HG03378 (cell line): ENCODE measurements around the gene FXR2.
A peak's percentile ranks its signal among the peaks of the same experiment; 100 is the strongest.

ENCODE experiments used
- ATAC-seq: cut with Tn5 transposase; IDR thresholded peaks from one replicate; pipeline ENCODE4 v1.9.1; 2021; ENCODE audit warnings: mild to moderate bottlenecking, moderate library complexity; ENCODE audit not compliant: unreplicated experiment

Gene FXR2

DNA sequence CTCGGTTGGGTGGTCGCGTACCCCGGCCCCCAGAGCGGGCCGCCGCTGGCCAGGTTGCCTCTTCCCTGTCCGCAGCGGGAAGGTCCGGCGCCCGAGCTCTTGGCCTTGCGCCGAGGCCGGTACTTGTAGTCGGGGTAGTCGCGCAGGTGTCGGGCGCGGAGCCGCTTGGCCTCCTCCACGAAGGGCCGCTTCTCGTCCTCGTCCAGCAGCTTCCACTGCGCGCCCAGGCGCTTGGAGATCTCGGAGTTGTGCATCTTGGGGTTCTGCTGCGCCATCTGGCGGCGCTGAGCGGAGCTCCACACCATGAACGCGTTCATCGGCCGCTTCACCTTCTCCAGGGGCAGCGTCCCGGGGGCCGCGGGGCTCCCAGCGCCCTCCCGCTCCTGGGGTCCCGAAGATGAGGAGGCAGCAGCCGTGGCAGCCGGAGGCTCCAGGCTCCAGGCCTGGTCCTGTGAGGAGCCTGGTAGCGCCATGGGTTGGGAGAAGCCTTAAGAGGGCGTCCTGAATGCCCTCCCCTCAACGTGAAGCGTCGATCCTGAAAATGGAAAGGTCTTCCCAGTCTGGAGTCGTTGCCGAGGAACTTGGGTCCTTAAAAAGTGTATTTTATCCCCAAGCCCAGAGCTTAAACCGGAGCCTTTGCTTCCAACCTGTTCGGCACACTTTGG lies 25.4 kb downstream of the FXR2 start:
- no peak for ATAC-seq

DNA sequence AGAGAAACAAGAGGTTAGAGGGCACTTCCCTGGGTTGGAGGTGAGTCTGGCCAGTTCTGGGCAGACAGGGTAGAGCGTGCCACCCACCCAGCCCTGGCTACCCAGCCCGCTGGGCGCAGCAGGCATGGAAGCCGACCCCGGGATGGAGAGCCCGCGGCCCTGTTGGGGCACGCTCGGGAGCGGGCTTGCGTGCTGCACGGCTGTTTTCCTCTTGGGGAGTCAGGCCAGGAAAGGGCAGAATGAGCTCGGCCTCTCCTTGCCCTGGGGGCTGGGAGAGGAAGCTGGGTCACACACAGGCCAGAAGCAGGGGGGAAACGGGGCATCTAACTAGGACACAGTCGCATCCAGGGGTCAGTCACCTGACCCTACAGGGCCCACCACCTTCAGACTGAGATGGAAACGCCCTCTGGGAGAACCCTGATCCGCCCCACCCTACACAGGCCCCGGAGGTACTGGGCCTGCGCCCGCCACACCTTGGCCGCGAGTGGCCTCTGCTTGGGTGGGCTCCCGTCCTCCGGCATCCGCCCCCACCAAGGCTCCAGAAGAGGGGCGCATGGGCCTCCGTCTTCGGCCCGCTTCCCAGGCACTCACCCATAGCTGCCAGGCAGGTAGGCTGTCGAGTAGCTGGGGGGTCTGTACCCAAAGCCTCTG lies 26.0 kb downstream of the FXR2 start:
- no peak for ATAC-seq

DNA sequence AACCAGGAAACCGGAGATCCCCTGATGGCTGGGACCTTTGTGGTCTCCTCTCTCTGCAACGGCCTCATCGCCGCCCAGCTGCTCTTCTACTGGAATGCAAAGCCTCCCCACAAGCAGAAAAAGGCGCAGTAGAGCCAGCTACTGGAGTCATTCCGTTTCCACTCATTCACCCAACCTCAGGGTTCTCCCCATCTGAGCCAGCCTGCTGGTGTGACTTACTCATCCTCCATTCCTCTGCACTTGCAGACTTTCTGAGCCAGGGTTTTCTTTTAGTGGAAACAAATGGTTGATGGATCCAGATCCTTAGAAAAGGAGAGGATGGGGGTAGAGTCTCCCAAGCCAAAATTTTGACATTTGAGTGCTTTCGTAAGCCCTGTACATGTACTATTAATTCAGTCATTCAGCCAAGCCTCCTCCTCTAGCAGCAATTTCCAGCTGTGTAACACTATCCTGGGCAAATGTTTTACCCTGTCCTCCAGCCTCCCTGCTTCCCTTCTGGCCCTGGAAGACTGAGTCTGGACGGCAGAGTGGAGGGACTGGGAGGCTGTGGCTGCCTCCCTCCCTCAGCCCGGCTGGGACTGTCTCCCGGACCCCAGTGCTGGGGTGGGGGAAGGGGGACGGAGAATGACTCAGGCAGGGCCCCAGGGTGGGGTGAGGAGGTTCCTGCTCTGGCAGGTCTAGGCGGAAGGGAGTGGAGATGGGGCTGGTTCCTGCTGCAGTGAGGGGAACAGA lies 27.1 kb downstream of the FXR2 start:
- no peak for ATAC-seq

DNA sequence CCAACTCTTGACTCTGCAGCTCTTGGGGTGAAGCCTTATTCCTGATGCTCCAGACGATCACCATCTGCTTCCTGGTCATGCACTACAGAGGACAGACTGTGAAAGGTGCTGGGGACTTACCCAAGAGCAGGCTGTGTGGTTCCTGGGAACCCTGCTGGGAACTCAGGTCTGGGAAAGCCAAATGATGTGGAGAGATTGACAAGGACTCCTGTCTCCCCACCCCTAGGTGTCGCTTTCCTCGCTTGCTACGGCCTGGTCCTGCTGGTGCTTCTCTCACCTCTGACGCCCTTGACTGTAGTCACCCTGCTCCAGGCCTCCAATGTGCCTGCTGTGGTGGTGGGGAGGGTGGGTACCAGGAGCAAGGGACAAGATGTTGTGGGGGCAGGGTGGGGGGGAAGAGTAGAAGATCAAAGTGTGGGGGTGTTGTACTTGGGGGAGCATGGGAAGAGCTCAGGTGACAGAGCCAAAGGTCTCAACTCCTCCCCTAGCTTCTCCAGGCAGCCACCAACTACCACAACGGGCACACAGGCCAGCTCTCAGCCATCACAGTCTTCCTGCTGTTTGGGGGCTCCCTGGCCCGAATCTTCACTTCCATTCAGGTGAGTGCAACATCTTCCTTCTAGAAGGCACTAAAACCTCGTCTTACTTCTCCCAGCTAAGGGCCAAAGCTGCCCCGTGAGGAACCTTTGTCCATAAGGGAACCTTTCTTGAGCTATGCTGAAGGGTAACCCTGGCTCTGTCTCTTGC lies 27.9 kb downstream of the FXR2 start:
- no peak for ATAC-seq

DNA sequence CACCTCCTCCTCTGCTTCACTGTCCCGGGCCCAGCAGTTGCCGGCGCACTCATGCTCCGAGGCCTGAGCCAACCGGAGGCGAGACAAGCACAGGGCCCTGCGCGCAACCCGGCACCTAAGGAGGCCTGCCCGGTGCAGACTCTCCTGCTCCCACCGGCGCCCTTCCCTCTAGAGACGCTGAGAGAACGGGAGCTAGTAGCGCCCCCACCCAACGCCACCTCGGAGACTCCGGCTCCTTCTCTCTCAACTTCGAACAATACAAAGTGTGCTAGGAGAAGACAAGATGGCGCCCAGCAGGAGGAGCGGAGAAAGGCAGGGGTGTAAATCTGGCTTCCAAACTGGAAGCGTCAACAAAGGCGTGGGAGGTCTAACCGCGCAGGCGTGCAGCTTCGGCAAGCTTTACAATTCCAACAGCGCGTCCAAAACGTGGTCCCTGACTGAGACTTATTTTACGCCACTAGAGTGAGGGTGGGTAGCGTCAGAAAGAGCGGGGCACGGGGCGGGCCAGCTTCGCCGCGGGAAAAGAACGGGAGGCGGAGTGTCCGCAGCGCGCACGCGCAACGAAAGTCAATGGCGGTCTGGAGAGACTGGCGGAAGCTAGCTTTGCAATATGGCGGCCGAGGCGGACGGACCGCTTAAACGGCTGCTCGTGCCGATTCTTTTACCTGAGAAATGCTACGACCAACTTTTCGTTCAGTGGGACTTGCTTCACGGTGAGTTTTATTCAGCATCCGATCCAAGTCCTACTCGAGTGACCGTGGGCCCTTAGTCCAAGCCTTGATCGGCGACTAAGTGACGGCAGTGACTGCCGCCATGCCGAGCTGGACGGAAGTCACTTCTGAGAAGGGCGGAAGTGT lies 31.2 kb downstream of the FXR2 start, which contains the start of gene MPDU1:
TSS of gene MPDU1 (plus strand) at position 600 of the 857 bp plus-strand sequence. CDS start at position 611, 11 bp downstream.
- peak; percentile 48 for ATAC-seq

DNA sequence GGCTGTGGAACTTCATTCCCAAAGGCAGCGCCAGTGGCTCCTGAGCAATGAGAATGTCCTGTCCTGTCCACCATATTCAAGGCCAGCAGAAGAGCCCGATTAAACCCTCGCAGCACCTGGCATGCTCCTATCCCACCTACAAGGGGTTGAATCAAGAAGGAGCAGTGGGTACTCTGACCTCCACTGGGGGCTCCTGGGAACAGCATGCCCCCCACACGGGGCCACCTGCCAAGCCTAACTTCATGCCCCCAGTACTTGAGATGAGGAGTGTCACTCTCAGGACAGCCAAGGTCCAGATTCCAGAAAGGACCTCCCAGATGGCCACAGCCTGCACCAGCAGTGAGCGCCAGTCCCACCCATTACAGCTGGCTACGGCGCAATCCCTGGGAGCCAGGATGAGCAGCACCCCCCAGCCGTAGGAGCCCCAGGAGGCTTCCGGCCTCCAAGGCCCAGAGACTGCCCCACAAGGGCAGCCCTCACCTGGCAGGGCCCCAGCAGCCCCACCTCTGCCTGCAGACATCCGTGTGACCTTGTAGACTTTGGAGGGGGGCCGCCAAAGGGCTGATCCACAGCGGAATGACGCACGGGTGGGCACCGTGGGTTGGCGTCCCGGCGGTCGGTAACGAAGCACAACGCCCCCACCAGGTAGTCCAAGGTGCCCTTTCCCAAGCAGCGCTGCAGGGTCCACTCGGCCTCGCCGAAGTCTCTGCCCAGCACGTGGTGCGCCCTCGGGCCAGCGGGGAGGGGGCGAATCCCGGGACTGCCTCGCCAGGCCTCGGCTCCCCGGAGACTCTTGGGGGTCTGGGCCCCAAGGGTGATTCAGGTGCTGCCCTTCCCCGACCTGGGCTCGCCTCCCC lies 32.1 kb downstream of the FXR2 start:
- no peak for ATAC-seq

DNA sequence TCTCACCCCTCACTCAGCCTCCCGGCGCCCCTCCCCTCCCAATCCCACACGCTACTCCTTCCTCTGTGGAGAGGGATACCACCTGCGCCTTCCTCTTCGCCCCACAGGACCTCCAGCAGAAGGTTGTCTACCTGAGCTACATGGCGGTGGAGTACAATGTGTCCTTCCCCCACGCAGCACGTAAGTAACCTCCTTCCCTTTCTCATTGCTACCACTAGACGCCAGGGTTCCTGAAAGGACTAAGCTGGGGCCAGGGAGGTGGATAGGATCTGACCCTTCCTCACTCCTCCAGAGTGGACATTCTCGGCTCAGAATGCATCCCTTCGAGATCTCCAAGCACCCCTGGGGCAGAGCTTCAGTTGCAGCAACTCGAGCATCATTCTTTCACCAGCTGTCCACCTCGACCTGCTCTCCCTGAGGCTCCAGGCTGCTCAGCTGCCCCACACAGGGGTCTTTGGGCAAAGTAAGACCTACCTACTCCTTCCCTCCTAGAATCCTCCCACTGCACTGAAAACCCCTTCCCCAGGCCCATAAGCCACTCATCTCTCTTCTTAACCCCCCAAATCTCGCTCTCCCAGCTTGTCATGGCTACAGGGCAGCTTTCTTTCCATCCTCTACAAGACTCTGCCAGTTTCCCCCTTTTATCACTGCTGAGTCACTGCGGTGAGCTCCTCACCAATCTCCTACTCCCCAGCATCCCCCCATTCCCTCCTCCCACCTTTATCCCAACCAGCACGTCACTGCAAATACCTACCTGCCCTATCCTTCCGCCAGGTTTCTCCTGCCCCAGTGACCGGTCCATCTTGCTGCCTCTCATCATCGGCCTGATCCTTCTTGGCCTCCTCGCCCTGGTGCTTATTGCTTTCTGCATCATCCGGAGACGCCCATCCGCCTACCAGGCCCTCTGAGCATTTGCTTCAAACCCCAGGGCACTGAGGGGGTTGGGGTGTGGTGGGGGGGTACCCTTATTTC lies 33.8 kb downstream of the FXR2 start:
- no peak for ATAC-seq

DNA sequence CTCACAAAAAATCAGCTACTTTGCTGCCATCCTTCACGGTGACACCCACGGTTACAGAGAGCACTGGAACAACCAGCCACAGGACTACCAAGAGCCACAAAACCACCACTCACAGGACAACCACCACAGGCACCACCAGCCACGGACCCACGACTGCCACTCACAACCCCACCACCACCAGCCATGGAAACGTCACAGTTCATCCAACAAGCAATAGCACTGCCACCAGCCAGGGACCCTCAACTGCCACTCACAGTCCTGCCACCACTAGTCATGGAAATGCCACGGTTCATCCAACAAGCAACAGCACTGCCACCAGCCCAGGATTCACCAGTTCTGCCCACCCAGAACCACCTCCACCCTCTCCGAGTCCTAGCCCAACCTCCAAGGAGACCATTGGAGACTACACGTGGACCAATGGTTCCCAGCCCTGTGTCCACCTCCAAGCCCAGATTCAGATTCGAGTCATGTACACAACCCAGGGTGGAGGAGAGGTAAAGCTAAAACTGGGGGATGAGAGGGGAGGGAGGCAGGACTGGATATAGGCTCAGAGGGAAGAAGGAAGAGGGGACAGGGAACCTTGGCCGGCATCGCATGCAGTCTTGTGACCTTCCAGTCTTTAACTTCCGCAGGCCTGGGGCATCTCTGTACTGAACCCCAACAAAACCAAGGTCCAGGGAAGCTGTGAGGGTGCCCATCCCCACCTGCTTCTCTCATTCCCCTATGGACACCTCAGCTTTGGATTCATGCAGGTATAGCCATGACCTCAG lies 34.7 kb downstream of the FXR2 start:
- ATAC-seq, result no peak

DNA sequence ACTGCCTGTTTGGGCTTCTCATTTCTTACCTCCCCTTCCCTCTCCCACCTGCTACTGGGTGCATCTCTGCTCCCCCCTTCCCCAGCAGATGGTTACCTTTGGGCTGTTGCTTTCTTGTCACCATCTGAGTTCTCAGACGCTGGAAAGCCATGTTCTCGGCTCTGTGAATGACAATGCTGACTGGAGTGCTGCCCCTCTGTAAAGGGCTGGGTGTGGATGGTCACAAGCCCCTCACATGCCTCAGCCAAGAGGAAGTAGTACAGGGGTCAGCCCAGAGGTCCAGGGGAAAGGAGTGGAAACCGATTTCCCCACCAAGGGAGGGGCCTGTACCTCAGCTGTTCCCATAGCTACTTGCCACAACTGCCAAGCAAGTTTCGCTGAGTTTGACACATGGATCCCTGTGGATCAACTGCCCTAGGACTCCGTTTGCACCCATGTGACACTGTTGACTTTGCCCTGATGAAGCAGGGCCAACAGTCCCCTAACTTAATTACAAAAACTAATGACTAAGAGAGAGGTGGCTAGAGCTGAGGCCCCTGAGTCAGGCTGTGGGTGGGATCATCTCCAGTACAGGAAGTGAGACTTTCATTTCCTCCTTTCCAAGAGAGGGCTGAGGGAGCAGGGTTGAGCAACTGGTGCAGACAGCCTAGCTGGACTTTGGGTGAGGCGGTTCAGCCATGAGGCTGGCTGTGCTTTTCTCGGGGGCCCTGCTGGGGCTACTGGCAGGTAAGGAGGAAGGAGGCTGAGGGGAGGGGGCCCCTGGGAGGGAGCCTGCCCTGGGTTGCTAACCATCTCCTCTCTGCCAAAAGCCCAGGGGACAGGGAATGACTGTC lies 35.5 kb downstream of the FXR2 start, which contains the start of gene CD68:
TSS of gene CD68 (plus strand) at position 638 of the 833 bp plus-strand sequence. CDS start at position 678, 40 bp downstream.
- no peak for ATAC-seq

DNA sequence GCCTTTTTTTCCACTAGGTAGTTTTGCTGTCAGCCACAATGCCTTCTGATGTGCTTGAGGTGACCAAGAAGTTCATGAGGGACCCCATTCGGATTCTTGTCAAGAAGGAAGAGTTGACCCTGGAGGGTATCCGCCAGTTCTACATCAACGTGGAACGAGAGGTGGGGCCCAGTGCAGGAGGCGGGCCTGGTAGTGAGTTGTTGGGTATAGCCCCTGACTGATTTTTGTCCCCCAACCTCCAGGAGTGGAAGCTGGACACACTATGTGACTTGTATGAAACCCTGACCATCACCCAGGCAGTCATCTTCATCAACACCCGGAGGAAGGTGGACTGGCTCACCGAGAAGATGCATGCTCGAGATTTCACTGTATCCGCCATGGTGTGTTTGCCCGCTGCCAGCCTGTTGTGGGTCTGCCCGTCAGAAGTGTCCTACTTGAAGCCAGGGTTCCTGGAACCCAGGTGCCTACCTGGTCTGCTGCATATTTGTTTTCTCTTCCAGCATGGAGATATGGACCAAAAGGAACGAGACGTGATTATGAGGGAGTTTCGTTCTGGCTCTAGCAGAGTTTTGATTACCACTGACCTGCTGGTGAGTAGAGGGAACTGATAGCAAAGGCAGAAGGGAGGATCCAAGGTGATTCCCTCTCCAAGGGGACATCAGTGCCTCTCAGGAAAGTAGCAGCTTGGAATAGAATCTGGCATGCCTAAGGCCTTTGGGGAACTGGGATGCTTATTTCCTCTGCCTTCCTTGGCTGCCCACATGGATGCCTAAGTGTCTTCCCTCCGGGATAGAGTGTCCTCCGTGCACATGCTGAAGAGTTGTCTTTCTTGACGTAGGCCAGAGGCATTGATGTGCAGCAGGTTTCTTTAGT lies 37.1 kb downstream of the FXR2 start:
- no peak for ATAC-seq

DNA sequence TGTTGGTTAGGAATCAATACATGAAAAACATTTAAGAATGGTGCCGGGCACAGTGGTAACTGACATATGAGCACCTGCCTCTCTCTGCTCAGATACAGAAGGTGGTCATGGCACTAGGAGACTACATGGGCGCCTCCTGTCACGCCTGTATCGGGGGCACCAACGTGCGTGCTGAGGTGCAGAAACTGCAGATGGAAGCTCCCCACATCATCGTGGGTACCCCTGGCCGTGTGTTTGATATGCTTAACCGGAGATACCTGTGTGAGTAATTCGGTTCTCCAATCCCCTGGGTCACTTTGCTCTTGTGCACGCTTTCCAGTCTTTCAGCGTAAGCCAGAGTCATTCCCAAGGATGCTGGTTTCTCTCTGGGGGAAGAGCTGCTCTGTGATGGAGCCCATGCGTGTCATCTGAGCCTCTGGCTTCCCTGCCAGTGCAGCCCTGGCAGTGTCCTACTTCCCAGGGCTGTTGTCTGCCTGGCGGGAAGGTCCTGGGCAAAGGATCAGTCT lies 38.2 kb downstream of the FXR2 start:
- ATAC-seq, result no peak

DNA sequence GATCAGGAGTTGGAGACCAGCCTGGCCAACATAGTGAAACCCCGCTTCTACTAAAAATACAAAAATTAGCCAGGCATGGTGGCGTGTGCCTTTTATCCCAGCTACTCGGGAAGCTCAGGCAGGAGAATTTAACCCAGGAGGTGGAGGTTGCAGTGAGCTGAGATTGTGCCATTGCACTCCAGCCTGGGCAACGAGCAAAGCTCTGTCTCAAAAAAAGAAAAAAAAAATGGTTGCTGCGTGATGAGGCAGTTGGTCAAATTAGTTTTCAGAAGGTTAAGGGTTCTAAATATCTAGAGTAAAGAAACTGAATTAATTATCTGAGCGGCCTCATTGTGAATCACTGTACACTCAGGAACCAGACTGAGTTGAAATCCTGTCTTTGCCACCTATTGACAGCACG lies 38.7 kb downstream of the FXR2 start:
- ATAC-seq, result no peak

DNA sequence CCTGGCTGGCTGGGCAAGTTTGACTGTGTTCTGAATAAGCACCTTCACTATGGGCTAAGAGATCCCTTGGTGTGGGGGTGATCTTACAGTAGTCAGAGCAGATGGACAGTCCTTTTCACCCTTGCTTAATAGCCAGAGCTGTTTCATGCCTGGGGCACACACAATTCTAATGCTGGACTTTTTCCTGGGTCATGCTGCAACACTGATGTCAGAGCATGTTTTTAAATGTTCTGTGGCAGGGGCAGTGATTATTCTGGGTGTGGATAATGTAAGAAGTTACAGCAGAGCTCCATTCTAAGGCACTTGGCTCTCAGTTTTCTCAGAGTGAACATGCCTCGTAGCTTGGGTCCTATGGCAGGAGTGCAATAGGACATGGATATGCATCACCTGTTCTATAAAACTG lies 39.2 kb downstream of the FXR2 start:
- ATAC-seq, result no peak

DNA sequence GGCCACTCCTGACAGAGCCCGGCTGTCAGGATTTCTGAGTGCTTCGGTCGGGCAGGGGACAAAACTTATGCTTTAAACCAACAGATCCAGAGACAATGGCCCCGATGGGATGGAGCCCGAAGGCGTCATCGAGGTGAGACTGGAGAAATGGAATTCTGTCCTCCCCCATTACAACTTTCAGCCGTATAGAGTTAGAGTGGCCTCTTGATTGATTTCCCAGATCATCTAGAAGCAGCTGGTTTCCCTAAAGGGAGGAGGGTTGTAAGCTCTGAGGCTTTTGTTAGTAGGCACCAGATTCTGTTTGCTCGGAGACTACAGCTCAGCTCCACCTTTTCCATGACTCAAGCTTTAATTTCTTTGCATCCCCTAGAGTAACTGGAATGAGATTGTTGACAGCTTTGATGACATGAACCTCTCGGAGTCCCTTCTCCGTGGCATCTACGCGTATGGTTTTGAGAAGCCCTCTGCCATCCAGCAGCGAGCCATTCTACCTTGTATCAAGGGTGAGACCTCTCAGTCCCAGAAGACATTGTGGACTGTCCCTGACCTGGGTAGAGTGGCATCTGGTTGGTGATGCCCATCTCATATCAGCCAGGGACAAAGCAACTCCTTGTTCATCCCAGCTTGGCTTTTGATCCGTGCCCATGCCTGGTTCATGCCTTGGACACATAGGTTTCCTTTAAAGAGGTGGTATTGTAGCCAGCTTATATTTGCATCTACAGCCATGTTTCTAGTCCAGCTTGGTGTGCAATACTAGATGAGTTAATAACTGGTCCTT lies 40.3 kb downstream of the FXR2 start:
- ATAC-seq, result no peak
